ENCODE data around the gene TROAP. TPM values are rescaled to one million over a fixed set of nuclear protein-coding genes. Genes with fewer than 3 reads are reported as not detected.

The TROAP gene
- total and polyA plus RNA-seq, 9 of the 15 experiments (the other 6 are each of a cell fraction or from before 2014, with no cell fraction given), result 46.4 to 171 (median 59.8) TPM

DNA sequence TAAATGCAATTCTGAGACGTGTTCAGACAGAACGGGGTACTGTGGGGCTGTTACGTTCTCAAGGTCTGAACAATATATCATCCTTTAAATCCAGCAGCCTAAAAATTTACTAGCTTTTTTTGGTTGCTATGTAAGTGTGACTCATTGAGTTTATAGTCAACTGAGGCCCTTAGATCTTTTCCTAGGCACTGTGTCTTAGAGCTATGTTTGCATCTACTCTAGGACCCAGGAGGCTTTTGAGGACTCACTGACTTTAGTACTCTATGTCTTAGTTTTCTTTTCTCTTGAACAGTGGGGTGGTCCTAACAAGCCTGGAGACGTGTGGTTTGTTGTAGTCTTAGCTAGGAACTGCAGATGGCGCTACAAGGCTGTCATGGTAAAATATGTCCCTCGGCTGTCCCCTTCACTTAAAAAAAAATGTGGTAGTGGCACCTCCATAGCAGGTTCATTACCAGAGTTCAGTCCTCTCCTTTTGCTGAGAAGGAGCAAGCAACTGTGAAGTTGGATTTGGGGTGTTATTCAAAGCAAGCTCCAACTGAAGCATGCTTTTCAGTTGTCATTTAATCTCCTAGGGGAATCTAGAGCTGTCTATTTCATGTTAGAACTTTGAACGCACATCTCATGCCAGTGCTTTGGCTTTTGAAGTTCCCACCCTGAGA is 35.6 kb downstream of the TROAP start (continued):
- TF ChIP-seq PHF21A (IDR thresholded peaks at IDR 0.05; ENCODE audit: borderline replicate concordance, low read depth), result no peak
- peak; percentile 27; the same call in 1 of the 2 replicates for TF ChIP-seq CTBP1 (IDR thresholded peaks at IDR 0.05; ENCODE audit: borderline replicate concordance)
- TF ChIP-seq ARID2 (IDR thresholded peaks at IDR 0.05), result peak; percentile 97
- no peak for TF ChIP-seq MXI1 (IDR thresholded peaks at IDR 0.05; ENCODE audit: low read depth, low read length)
- no peak for TF ChIP-seq ZNF707 (CRISPR knock-in tag; conservative IDR thresholded peaks at IDR 0.05)
- no peak for TF ChIP-seq ARHGAP35 (IDR thresholded peaks at IDR 0.05; ENCODE audit: partially characterized antibody)
- TF ChIP-seq ZBTB17 (CRISPR knock-in tag; IDR thresholded peaks at IDR 0.05), result no peak
- no peak for TF ChIP-seq NFIX (CRISPR knock-in tag; IDR thresholded peaks at IDR 0.05; ENCODE audit: low read depth)
- no peak for TF ChIP-seq RBM15 (IDR thresholded peaks at IDR 0.05; ENCODE audit: insufficient read depth, low read length)
- no peak for TF ChIP-seq SMAD4 (CRISPR knock-in tag; conservative IDR thresholded peaks at IDR 0.05)
- peak; percentile 90 for TF ChIP-seq CC2D1A (IDR thresholded peaks at IDR 0.05)
- TF ChIP-seq, protein P1, sequence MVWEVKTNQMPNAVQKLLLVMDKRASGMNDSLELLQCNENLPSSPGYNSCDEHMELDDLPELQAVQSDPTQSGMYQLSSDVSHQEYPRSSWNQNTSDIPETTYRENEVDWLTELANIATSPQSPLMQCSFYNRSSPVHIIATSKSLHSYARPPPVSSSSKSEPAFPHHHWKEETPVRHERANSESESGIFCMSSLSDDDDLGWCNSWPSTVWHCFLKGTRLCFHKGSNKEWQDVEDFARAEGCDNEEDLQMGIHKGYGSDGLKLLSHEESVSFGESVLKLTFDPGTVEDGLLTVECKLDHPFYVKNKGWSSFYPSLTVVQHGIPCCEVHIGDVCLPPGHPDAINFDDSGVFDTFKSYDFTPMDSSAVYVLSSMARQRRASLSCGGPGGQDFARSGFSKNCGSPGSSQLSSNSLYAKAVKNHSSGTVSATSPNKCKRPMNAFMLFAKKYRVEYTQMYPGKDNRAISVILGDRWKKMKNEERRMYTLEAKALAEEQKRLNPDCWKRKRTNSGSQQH (CRISPR knock-in tag; IDR thresholded peaks at IDR 0.05), result no peak
- TF ChIP-seq, protein P2, sequence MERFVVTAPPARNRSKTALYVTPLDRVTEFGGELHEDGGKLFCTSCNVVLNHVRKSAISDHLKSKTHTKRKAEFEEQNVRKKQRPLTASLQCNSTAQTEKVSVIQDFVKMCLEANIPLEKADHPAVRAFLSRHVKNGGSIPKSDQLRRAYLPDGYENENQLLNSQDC (CRISPR knock-in tag; IDR thresholded peaks at IDR 0.05), result no peak
- TF ChIP-seq CXXC5 (CRISPR knock-in tag; IDR thresholded peaks at IDR 0.05), result no peak
- TF ChIP-seq ZNF699 (CRISPR knock-in tag; IDR thresholded peaks at IDR 0.05; ENCODE audit: insufficient replicate concordance), result no peak
- TF ChIP-seq RFX1 (IDR thresholded peaks at IDR 0.05), result no peak
- TF ChIP-seq, protein P3, sequence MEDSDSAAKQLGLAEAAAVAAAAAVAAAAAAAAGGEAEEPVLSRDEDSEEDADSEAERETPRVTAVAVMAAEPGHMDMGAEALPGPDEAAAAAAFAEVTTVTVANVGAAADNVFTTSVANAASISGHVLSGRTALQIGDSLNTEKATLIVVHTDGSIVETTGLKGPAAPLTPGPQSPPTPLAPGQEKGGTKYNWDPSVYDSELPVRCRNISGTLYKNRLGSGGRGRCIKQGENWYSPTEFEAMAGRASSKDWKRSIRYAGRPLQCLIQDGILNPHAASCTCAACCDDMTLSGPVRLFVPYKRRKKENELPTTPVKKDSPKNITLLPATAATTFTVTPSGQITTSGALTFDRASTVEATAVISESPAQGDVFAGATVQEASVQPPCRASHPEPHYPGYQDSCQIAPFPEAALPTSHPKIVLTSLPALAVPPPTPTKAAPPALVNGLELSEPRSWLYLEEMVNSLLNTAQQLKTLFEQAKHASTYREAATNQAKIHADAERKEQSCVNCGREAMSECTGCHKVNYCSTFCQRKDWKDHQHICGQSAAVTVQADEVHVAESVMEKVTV (CRISPR knock-in tag; IDR thresholded peaks at IDR 0.05), result peak; percentile 95
- TF ChIP-seq ZNF253 (CRISPR knock-in tag; conservative IDR thresholded peaks at IDR 0.05), result no peak
- 0 out of 3 replicates have a peak, but pooled peaks of 1 of the 2 experiments have one; percentile 16 for TF ChIP-seq CBX3 (IDR thresholded peaks at IDR 0.05; ENCODE audit: borderline replicate concordance in 1 of 2, low read length in 2 of 2)
- TF ChIP-seq, protein P4, sequence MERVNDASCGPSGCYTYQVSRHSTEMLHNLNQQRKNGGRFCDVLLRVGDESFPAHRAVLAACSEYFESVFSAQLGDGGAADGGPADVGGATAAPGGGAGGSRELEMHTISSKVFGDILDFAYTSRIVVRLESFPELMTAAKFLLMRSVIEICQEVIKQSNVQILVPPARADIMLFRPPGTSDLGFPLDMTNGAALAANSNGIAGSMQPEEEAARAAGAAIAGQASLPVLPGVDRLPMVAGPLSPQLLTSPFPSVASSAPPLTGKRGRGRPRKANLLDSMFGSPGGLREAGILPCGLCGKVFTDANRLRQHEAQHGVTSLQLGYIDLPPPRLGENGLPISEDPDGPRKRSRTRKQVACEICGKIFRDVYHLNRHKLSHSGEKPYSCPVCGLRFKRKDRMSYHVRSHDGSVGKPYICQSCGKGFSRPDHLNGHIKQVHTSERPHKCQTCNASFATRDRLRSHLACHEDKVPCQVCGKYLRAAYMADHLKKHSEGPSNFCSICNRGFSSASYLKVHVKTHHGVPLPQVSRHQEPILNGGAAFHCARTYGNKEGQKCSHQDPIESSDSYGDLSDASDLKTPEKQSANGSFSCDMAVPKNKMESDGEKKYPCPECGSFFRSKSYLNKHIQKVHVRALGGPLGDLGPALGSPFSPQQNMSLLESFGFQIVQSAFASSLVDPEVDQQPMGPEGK (CRISPR knock-in tag; IDR thresholded peaks at IDR 0.05; ENCODE audit: borderline replicate concordance), result no peak
- TF ChIP-seq RBM14 (IDR thresholded peaks at IDR 0.05; ENCODE audit: borderline replicate concordance, insufficient read depth, low read depth, low read length), result no peak

All from K562 (cell line).